Measurements from ENCODE around the gene CAMK1D.
"Not testable (repeated sequence)": the region's sequence is repeated elsewhere in the genome, so short reads cannot be mapped to it uniquely, and the experiment has no call there.

Gene CAMK1D

DNA sequence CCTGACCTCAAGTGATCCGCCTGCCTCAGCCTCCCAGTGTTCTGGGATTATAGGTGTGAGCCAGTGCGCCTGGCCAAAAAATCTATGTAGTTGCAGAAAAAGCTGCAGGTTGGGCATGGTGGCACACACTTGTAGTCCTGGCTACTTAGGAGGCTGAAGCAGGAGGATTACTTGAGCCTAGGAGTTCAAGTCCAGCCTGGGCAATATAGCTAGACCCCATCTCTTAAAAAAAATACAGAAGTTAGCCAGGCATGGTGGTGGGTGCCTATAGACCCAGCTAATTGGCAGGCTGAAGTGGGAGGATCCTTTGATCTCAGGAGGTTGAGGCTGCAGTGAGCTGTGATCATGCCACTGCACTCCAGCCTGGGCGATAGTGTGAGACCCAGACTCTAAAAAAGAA is 24.8 kb upstream of the CAMK1D start:
- Histone ChIP-seq H3K9ac (ENCODE audit: low read length) (no peak overlapping the region), H3K27ac (ENCODE audit: low read depth, low read length, poor library complexity, severe bottlenecking) (no peak overlapping the region), H3K4me2 (ENCODE audit: low read length) (no peak overlapping the region), H3K9me3 (ENCODE audit: low read length) (no peaks in the 10 kb centered on the region), H2AFZ (ENCODE audit: low read length) (no peak overlapping the region), H3F3A (ENCODE audit: insufficient read depth, low read length) (no peaks in the 10 kb centered on the region), H3K36me3 (ENCODE audit: insufficient read depth, low read length) (no peaks in the 10 kb centered on the region), H3K27me3 (ENCODE audit: insufficient read depth, low read length) (no peaks in the 10 kb centered on the region), H3K4me1 (ENCODE audit: insufficient read depth, low read length, severe bottlenecking) (no peaks in the 10 kb centered on the region), H3K4me3 (ENCODE audit: low read depth, low read length, poor library complexity, severe bottlenecking) (no peak overlapping the region), H4K20me1 (ENCODE audit: insufficient read depth, low read length) (no peaks in the 10 kb centered on the region), H3K79me2 (ENCODE audit: insufficient read depth, low read length) (no peaks in the 10 kb centered on the region), H3K9me2 (ENCODE audit: low read depth, low read length) (no peaks in the 10 kb centered on the region)
- TF ChIP-seq EZH2 (IDR thresholded peaks at IDR 0.05; ENCODE audit: borderline replicate concordance, low read length), result no peak
- TF ChIP-seq, protein P1, sequence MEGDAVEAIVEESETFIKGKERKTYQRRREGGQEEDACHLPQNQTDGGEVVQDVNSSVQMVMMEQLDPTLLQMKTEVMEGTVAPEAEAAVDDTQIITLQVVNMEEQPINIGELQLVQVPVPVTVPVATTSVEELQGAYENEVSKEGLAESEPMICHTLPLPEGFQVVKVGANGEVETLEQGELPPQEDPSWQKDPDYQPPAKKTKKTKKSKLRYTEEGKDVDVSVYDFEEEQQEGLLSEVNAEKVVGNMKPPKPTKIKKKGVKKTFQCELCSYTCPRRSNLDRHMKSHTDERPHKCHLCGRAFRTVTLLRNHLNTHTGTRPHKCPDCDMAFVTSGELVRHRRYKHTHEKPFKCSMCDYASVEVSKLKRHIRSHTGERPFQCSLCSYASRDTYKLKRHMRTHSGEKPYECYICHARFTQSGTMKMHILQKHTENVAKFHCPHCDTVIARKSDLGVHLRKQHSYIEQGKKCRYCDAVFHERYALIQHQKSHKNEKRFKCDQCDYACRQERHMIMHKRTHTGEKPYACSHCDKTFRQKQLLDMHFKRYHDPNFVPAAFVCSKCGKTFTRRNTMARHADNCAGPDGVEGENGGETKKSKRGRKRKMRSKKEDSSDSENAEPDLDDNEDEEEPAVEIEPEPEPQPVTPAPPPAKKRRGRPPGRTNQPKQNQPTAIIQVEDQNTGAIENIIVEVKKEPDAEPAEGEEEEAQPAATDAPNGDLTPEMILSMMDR (IDR thresholded peaks at IDR 0.05; ENCODE audit: low read length), result no peak

DNA sequence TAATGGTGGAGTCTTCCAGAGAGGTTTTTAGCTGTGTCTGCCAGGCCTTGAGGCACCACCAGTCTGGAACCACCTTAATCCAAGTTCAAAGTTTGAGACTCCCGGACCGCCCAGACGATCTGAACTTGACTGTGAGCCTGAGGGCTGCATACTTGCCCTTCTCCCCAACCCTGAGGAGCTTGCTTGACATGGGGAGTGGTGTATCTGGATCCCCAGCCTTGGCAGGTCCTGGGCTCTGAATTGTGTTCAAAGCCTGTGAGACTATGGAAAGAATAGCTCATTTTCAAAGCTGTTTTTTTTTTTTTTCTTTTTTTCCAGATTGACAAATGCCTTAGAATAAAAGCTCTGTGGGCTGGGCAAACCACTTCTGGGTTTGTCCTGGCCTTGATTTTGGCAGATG is 22.3 kb upstream of the CAMK1D start:
- Histone ChIP-seq H3K27me3 (ENCODE audit: insufficient read depth, low read length) (no peaks in the 10 kb centered on the region), H3K9ac (ENCODE audit: low read length) (no peak overlapping the region), H3K4me3 (ENCODE audit: low read depth, low read length, poor library complexity, severe bottlenecking) (no peak overlapping the region), H3K27ac (ENCODE audit: low read depth, low read length, poor library complexity, severe bottlenecking) (no peak overlapping the region), H3K4me1 (ENCODE audit: insufficient read depth, low read length, severe bottlenecking) (no peaks in the 10 kb centered on the region), H4K20me1 (ENCODE audit: insufficient read depth, low read length) (no peaks in the 10 kb centered on the region), H3K9me2 (ENCODE audit: low read depth, low read length) (no peaks in the 10 kb centered on the region), H3K36me3 (ENCODE audit: insufficient read depth, low read length) (no peaks in the 10 kb centered on the region), H3K79me2 (ENCODE audit: insufficient read depth, low read length) (no peaks in the 10 kb centered on the region), H2AFZ (ENCODE audit: low read length) (no peak overlapping the region), H3K9me3 (ENCODE audit: low read length) (no peaks in the 10 kb centered on the region), H3K4me2 (ENCODE audit: low read length) (no peak overlapping the region), H3F3A (ENCODE audit: insufficient read depth, low read length) (no peaks in the 10 kb centered on the region)
- TF ChIP-seq, protein P1 (IDR thresholded peaks at IDR 0.05; ENCODE audit: low read length), result no peak
- TF ChIP-seq EZH2 (IDR thresholded peaks at IDR 0.05; ENCODE audit: borderline replicate concordance, low read length), result no peak

DNA sequence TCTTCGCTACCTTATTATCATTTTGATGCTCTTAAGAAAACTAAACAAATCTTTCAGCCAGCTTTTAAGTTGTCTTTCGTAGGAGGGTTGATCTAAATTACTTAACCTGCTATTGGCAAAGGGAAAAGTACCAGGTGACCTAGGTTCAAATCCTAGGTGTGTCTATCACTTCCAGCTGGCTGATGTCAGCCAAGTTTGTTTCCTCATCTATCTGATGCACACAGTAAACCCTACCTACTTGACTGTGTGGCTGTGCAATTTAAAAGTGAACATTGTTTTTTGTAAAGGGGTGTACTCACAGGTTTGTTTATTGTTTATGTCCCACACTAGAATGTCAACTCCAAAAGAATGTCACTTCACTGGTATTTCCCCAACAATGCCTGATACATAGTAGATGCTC is 21.9 kb upstream of the CAMK1D start:
- H4K20me1 ChIP-seq (ENCODE audit: insufficient read depth, low read length), result no peaks in the 10 kb centered on the region
- H3K9me2 ChIP-seq (ENCODE audit: low read depth, low read length), result no peaks in the 10 kb centered on the region
- no peak overlapping the region for H3K9ac ChIP-seq (ENCODE audit: low read length)
- H3K9me3 ChIP-seq (ENCODE audit: low read length), result no peaks in the 10 kb centered on the region
- H3K4me3 ChIP-seq (ENCODE audit: low read depth, low read length, poor library complexity, severe bottlenecking), result no peak overlapping the region
- no peaks in the 10 kb centered on the region for H3K36me3 ChIP-seq (ENCODE audit: insufficient read depth, low read length)
- TF ChIP-seq, protein P1 (IDR thresholded peaks at IDR 0.05; ENCODE audit: low read length), result no peak
- TF ChIP-seq EZH2 (IDR thresholded peaks at IDR 0.05; ENCODE audit: borderline replicate concordance, low read length), result no peak
- H3K4me2 ChIP-seq (ENCODE audit: low read length), result no peak overlapping the region
- no peaks in the 10 kb centered on the region for H3K27me3 ChIP-seq (ENCODE audit: insufficient read depth, low read length)
- H3K79me2 ChIP-seq (ENCODE audit: insufficient read depth, low read length), result no peaks in the 10 kb centered on the region
- H2AFZ ChIP-seq (ENCODE audit: low read length), result no peak overlapping the region
- H3K4me1 ChIP-seq (ENCODE audit: insufficient read depth, low read length, severe bottlenecking), result no peaks in the 10 kb centered on the region
- H3F3A ChIP-seq (ENCODE audit: insufficient read depth, low read length), result no peaks in the 10 kb centered on the region
- no peak overlapping the region for H3K27ac ChIP-seq (ENCODE audit: low read depth, low read length, poor library complexity, severe bottlenecking)

DNA sequence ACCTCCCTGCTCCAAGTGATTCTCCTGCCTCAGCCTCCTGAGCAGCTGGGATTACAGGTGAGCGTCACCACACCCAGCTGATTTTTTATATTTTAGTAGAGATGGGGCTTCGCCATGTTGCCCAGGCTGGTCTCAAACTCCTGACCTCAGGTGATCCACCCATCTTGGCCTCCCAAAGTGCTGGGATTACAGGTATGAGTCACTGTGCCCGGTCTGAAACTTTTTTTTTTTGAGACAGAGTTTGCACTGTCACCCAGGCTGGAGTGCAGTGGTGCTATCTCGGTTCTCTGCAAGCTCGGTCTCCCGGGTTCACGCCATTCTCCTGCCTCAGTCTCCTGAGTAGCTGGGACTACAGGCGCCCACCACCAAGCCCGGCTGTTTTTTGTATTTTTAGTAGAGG is 21.0 kb upstream of the CAMK1D start:
- H2AFZ ChIP-seq (ENCODE audit: low read length); H3K79me2 ChIP-seq (ENCODE audit: insufficient read depth, low read length); H3K27ac ChIP-seq (ENCODE audit: low read depth, low read length, poor library complexity, severe bottlenecking); H3F3A ChIP-seq (ENCODE audit: insufficient read depth, low read length); H3K4me2 ChIP-seq (ENCODE audit: low read length); H3K9ac ChIP-seq (ENCODE audit: low read length); H3K9me2 ChIP-seq (ENCODE audit: low read depth, low read length); H3K4me3 ChIP-seq (ENCODE audit: low read depth, low read length, poor library complexity, severe bottlenecking); H3K9me3 ChIP-seq (ENCODE audit: low read length); H4K20me1 ChIP-seq (ENCODE audit: insufficient read depth, low read length); H3K4me1 ChIP-seq (ENCODE audit: insufficient read depth, low read length, severe bottlenecking); H3K27me3 ChIP-seq (ENCODE audit: insufficient read depth, low read length); H3K36me3 ChIP-seq (ENCODE audit: insufficient read depth, low read length): not testable (repeated sequence)
